Activated CD4-positive, alpha-beta T cell treated with anti-CD3 and anti-CD28 coated beads, Interleukin-2, amount 10 ng/mL, durations not matched to agents 7 days and 5 days (primary cell): ENCODE results near the gene SFXN2. TPM values are rescaled to one million over a fixed set of nuclear protein-coding genes. Genes with fewer than 3 reads are reported as not detected.

Source experiments
- CTCF ChIA-PET: fragments of 350-600 bp; sonication (Branson Sonifier 250); formaldehyde crosslinking; loops from one replicate; lab custom pipeline; 2021; ENCODE audit warnings: antibody characterized with exemption; lab: Charles Lee
- POLR2A ChIA-PET: fragments of 350-600 bp; sonication (Branson Sonifier 250); formaldehyde crosslinking; loops from one replicate; lab custom pipeline; 2021; ENCODE audit warnings: antibody characterized with exemption; lab: Charles Lee
- DNase-seq: peaks from one replicate; pipeline ENCODE4 v3.0.0-alpha.2; 2020
- H3K27ac Mint-ChIP-seq: one replicate; pipeline ENCODE4 v1.8.0; 2021; ENCODE audit warnings: mild to moderate bottlenecking, moderate library complexity, mixed read lengths
- H3K27me3 Mint-ChIP-seq: one replicate; pipeline ENCODE4 v1.8.0; 2021; ENCODE audit warnings: mixed read lengths
- H3K36me3 Mint-ChIP-seq: one replicate; pipeline ENCODE4 v1.8.0; 2021; ENCODE audit warnings: low read depth, mixed read lengths
- H3K4me1 Mint-ChIP-seq: one replicate; pipeline ENCODE4 v1.8.0; 2021; ENCODE audit warnings: mixed read lengths
- H3K4me3 Mint-ChIP-seq: one replicate; pipeline ENCODE4 v1.8.0; 2021; ENCODE audit warnings: mild to moderate bottlenecking, moderate library complexity, mixed read lengths
- H3K9me3 Mint-ChIP-seq: one replicate; pipeline ENCODE4 v1.8.0; 2021; ENCODE audit warnings: mixed read lengths
- total RNA-seq, 2 experiments: library from RNA; stranded (reverse); gene quantifications; one replicate each; pipeline ENCODE4 v1.2.3, GENCODE V29; 2021

The SFXN2 gene
- total RNA-seq, 2 experiments from 2014 or later = 20.7 to 23.6 TPM

- peak overlapping the region; percentile 25 for H3K27ac Mint-ChIP-seq
- DNase-seq = no peak
- H3K27me3 Mint-ChIP-seq = no peaks in the 10 kb centered on the region
- H3K4me1 Mint-ChIP-seq = peaks cover 30% of the 10 kb centered on the region
- H3K9me3 Mint-ChIP-seq = no peaks in the 10 kb centered on the region
- ChIA-PET CTCF (interaction anchor here (0.6 to 1.7 kb wide), 5 partner anchors 11 to 647 kb away, joined by 3 read pairs; no protein-coding TSS in a partner anchor), POLR2A (no interaction called here)
- H3K36me3 Mint-ChIP-seq = peaks cover 38% of the 10 kb centered on the region
- H3K4me3 Mint-ChIP-seq = no peak overlapping the region
These were observed 48.7 kb downstream of the SFXN2 start for GRCh38 chr10:102763037-102763607.

GRCh38 chr10:102764470-102765161 is 50.2 kb downstream of the SFXN2 start:
- no peaks in the 10 kb centered on the region for H3K9me3 Mint-ChIP-seq
- no peak overlapping the region for H3K27ac Mint-ChIP-seq
- POLR2A ChIA-PET = interaction anchor here (1.0 kb wide), 1 partner anchor 56 kb away, joined by 3 read pairs; no protein-coding TSS in a partner anchor
- no peak overlapping the region for H3K4me3 Mint-ChIP-seq
- H3K27me3 Mint-ChIP-seq = no peaks in the 10 kb centered on the region
- H3K4me1 Mint-ChIP-seq = peaks cover 23% of the 10 kb centered on the region
- H3K36me3 Mint-ChIP-seq = peaks cover 34% of the 10 kb centered on the region
- CTCF ChIA-PET = interaction anchor here (0.6 to 1.9 kb wide), 5 partner anchors 12 to 113 kb away, joined by 3 to 6 read pairs (median 3); no protein-coding TSS in a partner anchor
- no peak for DNase-seq

- H3K4me3 Mint-ChIP-seq = no peak overlapping the region
- peaks cover 30% of the 10 kb centered on the region for H3K4me1 Mint-ChIP-seq
- no peak overlapping the region for H3K27ac Mint-ChIP-seq
- no peaks in the 10 kb centered on the region for H3K9me3 Mint-ChIP-seq
- ChIA-PET POLR2A (interaction anchor here (0.7 kb wide), 1 partner anchor 20 kb away, joined by 3 read pairs; no protein-coding TSS in a partner anchor), CTCF (interaction anchor here (1.9 kb wide), 1 partner anchor 12 kb away, joined by 6 read pairs; no protein-coding TSS in a partner anchor)
- no peak for DNase-seq
- H3K27me3 Mint-ChIP-seq = no peaks in the 10 kb centered on the region
- peaks cover 31% of the 10 kb centered on the region for H3K36me3 Mint-ChIP-seq
These were observed 50.9 kb downstream of the SFXN2 start for GRCh38 chr10:102765336-102765735.

GRCh38 chr10:102767428-102768160 is 53.2 kb downstream of the SFXN2 start:
- DNase-seq = no peak
- H3K27me3 Mint-ChIP-seq = no peaks in the 10 kb centered on the region
- H3K9me3 Mint-ChIP-seq = no peaks in the 10 kb centered on the region
- no peak overlapping the region for H3K27ac Mint-ChIP-seq
- H3K36me3 Mint-ChIP-seq = peaks cover 31% of the 10 kb centered on the region
- POLR2A ChIA-PET = no interaction called here
- CTCF ChIA-PET = interaction anchor here (1.3 kb wide), 1 partner anchor 10 kb away, joined by 6 read pairs; no protein-coding TSS in a partner anchor
- H3K4me1 Mint-ChIP-seq = peaks cover 34% of the 10 kb centered on the region
- no peak overlapping the region for H3K4me3 Mint-ChIP-seq

GRCh38 chr10:102769375-102770107 is 55.1 kb downstream of the SFXN2 start:
- DNase-seq = no peak
- no peaks in the 10 kb centered on the region for H3K27me3 Mint-ChIP-seq
- H3K36me3 Mint-ChIP-seq = peaks cover 23% of the 10 kb centered on the region
- no peak overlapping the region for H3K4me3 Mint-ChIP-seq
- ChIA-PET POLR2A (interaction anchor here (0.6 kb wide), 1 partner anchor 9 kb away, joined by 3 read pairs; no protein-coding TSS in a partner anchor), CTCF (interaction anchor here (1.3 kb wide), 1 partner anchor 9 kb away, joined by 3 read pairs; no protein-coding TSS in a partner anchor)
- H3K27ac Mint-ChIP-seq = no peak overlapping the region
- H3K4me1 Mint-ChIP-seq = peaks cover 49% of the 10 kb centered on the region
- H3K9me3 Mint-ChIP-seq = no peaks in the 10 kb centered on the region

GRCh38 chr10:102770108-102770482 is 55.7 kb downstream of the SFXN2 start:
- no peaks in the 10 kb centered on the region for H3K9me3 Mint-ChIP-seq
- H3K4me3 Mint-ChIP-seq = no peak overlapping the region
- POLR2A ChIA-PET = interaction anchor here (0.6 kb wide), 1 partner anchor 8 kb away, joined by 3 read pairs; no protein-coding TSS in a partner anchor
- H3K36me3 Mint-ChIP-seq = peaks cover 17% of the 10 kb centered on the region
- CTCF ChIA-PET = interaction anchor here (1.3 kb wide), 1 partner anchor 8 kb away, joined by 3 read pairs; no protein-coding TSS in a partner anchor
- H3K27ac Mint-ChIP-seq = no peak overlapping the region
- H3K27me3 Mint-ChIP-seq = no peaks in the 10 kb centered on the region
- no peak for DNase-seq
- H3K4me1 Mint-ChIP-seq = peaks cover 52% of the 10 kb centered on the region

- Mint-ChIP-seq H3K27me3 (no peaks in the 10 kb centered on the region), H3K4me1 (peaks cover 59% of the 10 kb centered on the region)
These were observed 56.4 kb downstream of the SFXN2 start for GRCh38 chr10:102770792-102771191.

GRCh38 chr10:102773320-102773719 is 58.9 kb downstream of the SFXN2 start:
- Mint-ChIP-seq H3K4me3 (no peak overlapping the region), H3K36me3 (peaks cover 9% of the 10 kb centered on the region), H3K4me1 (peaks cover 60% of the 10 kb centered on the region), H3K27me3 (no peaks in the 10 kb centered on the region), H3K9me3 (no peaks in the 10 kb centered on the region), H3K27ac (no peak overlapping the region)
- no peak for DNase-seq
- ChIA-PET POLR2A (no interaction called here), CTCF (interaction anchor here (1.0 to 1.5 kb wide), 3 partner anchors 13 to 30 kb away, joined by 3 to 5 read pairs (median 4); no protein-coding TSS in a partner anchor)

More at GRCh38 chr10:102770792-102771191, 56.4 kb downstream of the SFXN2 start:
- Mint-ChIP-seq H3K36me3 (peaks cover 12% of the 10 kb centered on the region), H3K27ac (no peak overlapping the region), H3K9me3 (no peaks in the 10 kb centered on the region), H3K4me3 (no peak overlapping the region)
- DNase-seq = no peak
- ChIA-PET POLR2A (no interaction called here), CTCF (interaction anchor here (1.3 kb wide), 1 partner anchor 8 kb away, joined by 3 read pairs; no protein-coding TSS in a partner anchor)

- Mint-ChIP-seq H3K27me3 (no peaks in the 10 kb centered on the region), H3K36me3 (peaks cover 9% of the 10 kb centered on the region), H3K4me1 (peaks cover 60% of the 10 kb centered on the region), H3K9me3 (no peaks in the 10 kb centered on the region), H3K4me3 (no peak overlapping the region), H3K27ac (no peak overlapping the region)
- DNase-seq = peak; percentile 55
- POLR2A ChIA-PET = no interaction called here
- CTCF ChIA-PET = interaction anchor here (1.5 kb wide), 1 partner anchor 29 kb away, joined by 5 read pairs; no protein-coding TSS in a partner anchor
These were observed 59.5 kb downstream of the SFXN2 start for GRCh38 chr10:102773986-102774385.

- Mint-ChIP-seq H3K9me3 (no peaks in the 10 kb centered on the region), H3K4me3 (no peak overlapping the region), H3K36me3 (peaks cover 14% of the 10 kb centered on the region), H3K27ac (no peak overlapping the region), H3K4me1 (peaks cover 52% of the 10 kb centered on the region), H3K27me3 (no peaks in the 10 kb centered on the region)
- no peak for DNase-seq
- ChIA-PET POLR2A (no interaction called here), CTCF (interaction anchor here (0.6 to 1.7 kb wide), 7 partner anchors 14 to 1514 kb away, joined by 3 to 4 read pairs (median 3); no protein-coding TSS in a partner anchor)
These were observed 60.9 kb downstream of the SFXN2 start for GRCh38 chr10:102775201-102775934.

- peaks cover 49% of the 10 kb centered on the region for H3K4me1 Mint-ChIP-seq
- no peak overlapping the region for H3K4me3 Mint-ChIP-seq
- ChIA-PET POLR2A (no interaction called here), CTCF (interaction anchor here (0.6 to 1.7 kb wide), 7 partner anchors 11 to 199 kb away, joined by 3 to 4 read pairs (median 3); no protein-coding TSS in a partner anchor)
- no peak for DNase-seq
- peak overlapping the region; percentile 22 for H3K27ac Mint-ChIP-seq
- H3K36me3 Mint-ChIP-seq = peaks cover 18% of the 10 kb centered on the region
- no peaks in the 10 kb centered on the region for H3K27me3 Mint-ChIP-seq
- H3K9me3 Mint-ChIP-seq = no peaks in the 10 kb centered on the region
These were observed 61.7 kb downstream of the SFXN2 start for GRCh38 chr10:102775935-102776669.
